NB4 (cell line): ENCODE results near the gene TMIE.

Experiments
- CTCF ChIP-seq: IDR thresholded peaks from one replicate; pipeline ENCODE4 v1.5.1; 2012; ENCODE audit warnings: low read depth, low read length
- MAX ChIP-seq: IDR thresholded peaks from 2 replicates; pipeline ENCODE4 v1.6.1; 2011; ENCODE audit warnings: low read depth, low read length
- MYC ChIP-seq: IDR thresholded peaks from 2 replicates; pipeline ENCODE4 v1.6.1; 2011; ENCODE audit warnings: low read depth, low read length
- POLR2A ChIP-seq: IDR thresholded peaks from 2 replicates; pipeline ENCODE4 v1.6.1; 2011; ENCODE audit warnings: mild to moderate bottlenecking; ENCODE audit not compliant: insufficient read length; ENCODE audit errors: extremely low read depth

- TF ChIP-seq CTCF, result no peak
- TF ChIP-seq MAX, result no peak
- TF ChIP-seq POLR2A, result no peak
- TF ChIP-seq MYC, result no peak
These were observed 33.6 kb downstream of the TMIE start for GRCh38 chr3:46734773-46735172.
